Spleen (tissue), 11 donors: ENCODE measurements around the gene GAS7. TPM values are rescaled to one million over a fixed set of nuclear protein-coding genes. Genes with fewer than 3 reads are reported as not detected.
"Not testable (repeated sequence)": the region's sequence is repeated elsewhere in the genome, so short reads cannot be mapped to it uniquely, and the experiment has no call there.

Experiments used
- DNase-seq: peaks from one replicate; pipeline ENCODE4 v3.0.0-alpha.2; 2020
- H3K27ac ChIP-seq, 8 donors: fragments of 200-600 bp; sonication (generic) in 7 of 8; 1 replicate in 4 of 8; 2 replicates in 4 of 8; pipeline versions ENCODE4 v1.5.0 to v1.8.0; 2016 to 2021; ENCODE audit warnings: inconsistent platforms in 4 of 8, mild to moderate bottlenecking in 4 of 8, moderate library complexity in 1 of 8
- H3K27me3 ChIP-seq, 7 donors: fragments of 200-600 bp; sonication (generic) in 6 of 7; replicated peaks in 1 of 7; 1 replicate in 4 of 7; 2 replicates in 3 of 7; pipeline versions ENCODE4 v1.5.0 to v1.8.0; 2016 to 2021; ENCODE audit warnings: inconsistent platforms in 3 of 7, mild to moderate bottlenecking in 1 of 7
- H3K36me3 ChIP-seq, 6 donors: fragments of 200-600 bp; sonication (generic) in 5 of 6; 1 replicate in 4 of 6; 2 replicates in 2 of 6; pipeline versions ENCODE4 v1.5.0 to v1.8.0; 2016 to 2021; ENCODE audit warnings: inconsistent platforms in 2 of 6
- H3K4me1 ChIP-seq, 6 donors: fragments of 200-600 bp; sonication (generic) in 5 of 6; 1 replicate in 3 of 6; 2 replicates in 3 of 6; pipeline versions ENCODE4 v1.5.0 to v1.8.0; 2016 to 2021; ENCODE audit warnings: inconsistent platforms in 3 of 6
- H3K4me3 ChIP-seq, 8 donors: fragments of 200-600 bp; sonication (generic) in 7 of 8; 1 replicate in 4 of 8; 2 replicates in 4 of 8; pipeline versions ENCODE4 v1.5.0 to v1.8.0; 2016 to 2021; ENCODE audit warnings: inconsistent platforms in 4 of 8, mild to moderate bottlenecking in 4 of 8, moderate library complexity in 2 of 8
- H3K9me3 ChIP-seq, 8 donors: fragments of 200-600 bp; sonication (generic) in 7 of 8; 1 replicate in 4 of 8; 2 replicates in 4 of 8; pipeline versions ENCODE4 v1.5.0 to v1.8.0; 2016 to 2021; ENCODE audit warnings: inconsistent platforms in 4 of 8
- POLR2A ChIP-seq, 3 donors: fragments of 450-650 bp; IDR thresholded peaks; one replicate each; pipeline ENCODE4 v1.5.1; 2017; ENCODE audit warnings: antibody characterized with exemption in 3 of 3, mild to moderate bottlenecking in 1 of 3
- POLR2AphosphoS5 ChIP-seq, 3 donors: sonication (generic); formaldehyde crosslinking; IDR thresholded peaks; one replicate each; pipeline ENCODE4 v1.5.1; 2017; ENCODE audit warnings: antibody characterized with exemption in 3 of 3
- WGBS, 5 donors: extraction: QIAGEN DNeasy Blood & Tissue Kit in 3 of 5; methylation state at CpG; one replicate each; pipeline versions ENCODE4 v1.1.5 to v1.1.7; 2013 to 2018; 5-methylcytosine and 5-hydroxymethylcytosine counted together
- intact Hi-C: fragments of 100-400 bp; cut with DNase I; formaldehyde crosslinking; loops from one replicate; pipeline ENCODE4 v1.15.0; 2023; ENCODE audit warnings: low total_unique reads
- polyA plus RNA-seq, 3 donors: library from polyadenylated mRNA; stranded (reverse); fragments of 200-250 nt; gene quantifications; one replicate each; pipeline ENCODE4 v1.2.1, GENCODE V29; 2013
- total RNA-seq, 7 donors: library from RNA; depleted of rRNA in 3 of 7; stranded (reverse); fragments of >200 nt in 3 of 7; fragmentation: NEBNext Ultra II Directional in 4 of 7; extraction: Animal tissue kit (Norgen Biotek cat#: 25700) in 4 of 7; gene quantifications; one replicate each; pipeline versions ENCODE4 v1.1.0 to v1.2.1, GENCODE V29; 2016 to 2021
- TF ChIP-seq, protein P1 (sequence below), 11 experiments: fragments of 200-600 bp in 7 of 11; fragments of 450-650 bp in 4 of 11; sonication (generic) in 4 of 11; IDR thresholded peaks in 8 of 11; conservative IDR thresholded peaks in 3 of 11; 1 replicate in 7 of 11; 2 replicates in 4 of 11; pipeline versions ENCODE4 v1.4.0 to v1.8.0; 2016 to 2021; ENCODE audit warnings: antibody characterized with exemption in 11 of 11, inconsistent platforms in 4 of 11, mild to moderate bottlenecking in 1 of 11
- donor health status: healthy with polysubstance abuse.
- donor health status: DM: no; HTN: no; CAD: no; lungs with moderate emphysema.
- donor health status: DM: no; HTN: no; CAD: no.
- donor health status: Bipolar disorder and iron deficiency.
- donor health status: healthy.
- donor health status: DM: no; HTN: no; CAD: no.
- donor health status: DM: yes; HTN: yes; CAD: no.

GAS7 gene
- total and polyA plus RNA-seq, 10 donors, result 4.1 to 127 (median 60.9) TPM

DNA sequence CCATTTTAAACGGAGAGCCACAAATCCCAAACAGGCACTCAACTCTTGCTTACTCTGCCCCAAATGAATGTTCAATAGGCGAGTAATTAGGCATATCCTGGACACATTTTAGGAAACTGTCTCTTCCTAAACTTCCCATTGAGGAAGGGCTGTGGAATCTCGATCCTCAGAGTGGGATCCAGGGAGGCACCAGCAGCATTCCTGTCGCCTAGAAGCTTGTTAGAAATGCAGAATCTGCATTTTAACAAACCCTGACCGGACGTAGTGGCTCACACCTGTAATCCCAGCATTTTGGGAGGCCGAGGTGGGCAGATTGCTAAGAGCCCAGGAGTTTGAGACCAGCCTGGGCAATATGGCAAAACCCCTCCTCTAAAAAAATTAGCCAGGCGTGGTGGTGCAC is 95.6 kb downstream of the GAS7 start:
- Histone ChIP-seq H3K27me3 (no peaks in the 10 kb centered on the region), H3K4me3 (no peak overlapping the region), H3K9me3 (no peaks in the 10 kb centered on the region), H3K36me3 (no peaks in the 10 kb centered on the region), H3K27ac (no peak overlapping the region), H3K4me1 (peaks cover 0 to 61% (median 13%) of the 10 kb centered on the region in 6 donors)
- no peak for DNase-seq
- intact Hi-C loops, result no loop called here
- WGBS, 5 donors, result 75 to 83% (median 80%) methylated on average over 8 of the region's 8 CpGs
- no peak for TF ChIP-seq POLR2AphosphoS5 (IDR thresholded peaks at IDR 0.05)
- no peak for TF ChIP-seq POLR2A (IDR thresholded peaks at IDR 0.05)
- TF ChIP-seq, protein P1, sequence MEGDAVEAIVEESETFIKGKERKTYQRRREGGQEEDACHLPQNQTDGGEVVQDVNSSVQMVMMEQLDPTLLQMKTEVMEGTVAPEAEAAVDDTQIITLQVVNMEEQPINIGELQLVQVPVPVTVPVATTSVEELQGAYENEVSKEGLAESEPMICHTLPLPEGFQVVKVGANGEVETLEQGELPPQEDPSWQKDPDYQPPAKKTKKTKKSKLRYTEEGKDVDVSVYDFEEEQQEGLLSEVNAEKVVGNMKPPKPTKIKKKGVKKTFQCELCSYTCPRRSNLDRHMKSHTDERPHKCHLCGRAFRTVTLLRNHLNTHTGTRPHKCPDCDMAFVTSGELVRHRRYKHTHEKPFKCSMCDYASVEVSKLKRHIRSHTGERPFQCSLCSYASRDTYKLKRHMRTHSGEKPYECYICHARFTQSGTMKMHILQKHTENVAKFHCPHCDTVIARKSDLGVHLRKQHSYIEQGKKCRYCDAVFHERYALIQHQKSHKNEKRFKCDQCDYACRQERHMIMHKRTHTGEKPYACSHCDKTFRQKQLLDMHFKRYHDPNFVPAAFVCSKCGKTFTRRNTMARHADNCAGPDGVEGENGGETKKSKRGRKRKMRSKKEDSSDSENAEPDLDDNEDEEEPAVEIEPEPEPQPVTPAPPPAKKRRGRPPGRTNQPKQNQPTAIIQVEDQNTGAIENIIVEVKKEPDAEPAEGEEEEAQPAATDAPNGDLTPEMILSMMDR (IDR thresholded peaks at IDR 0.05 in 8 of 11, conservative IDR thresholded peaks at IDR 0.05 in 3 of 11), result no peak

DNA sequence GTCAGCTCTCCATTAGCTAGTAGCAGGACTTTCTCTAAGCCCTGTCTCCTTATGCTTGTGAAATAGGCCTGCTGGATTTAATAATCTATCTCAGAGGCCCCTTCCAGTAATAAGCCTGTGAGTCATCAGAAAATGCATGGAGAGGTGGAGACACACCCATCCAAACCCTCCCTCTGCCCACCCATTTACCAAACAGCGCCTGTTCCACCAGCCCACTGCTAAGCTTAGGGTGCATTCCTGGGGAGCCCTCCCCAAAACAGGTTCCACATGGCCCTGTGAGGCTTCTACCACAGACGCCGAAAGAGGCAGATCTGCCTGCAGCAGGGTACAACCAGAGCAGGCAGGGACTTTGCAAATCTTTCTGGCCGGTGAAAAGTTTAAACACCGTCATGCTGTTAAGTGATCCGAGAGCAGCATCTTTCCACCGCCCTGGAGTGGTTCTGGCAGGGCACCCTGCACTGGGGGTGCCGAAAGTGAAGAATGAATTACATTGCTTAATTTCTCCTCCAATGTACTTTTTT is 99.3 kb downstream of the GAS7 start:
- H3K27me3 ChIP-seq, result no peaks in the 10 kb centered on the region
- no peaks in the 10 kb centered on the region for H3K9me3 ChIP-seq
- H3K4me1 ChIP-seq, result peaks cover 0 to 35% (median 6%) of the 10 kb centered on the region in 6 donors
- H3K36me3 ChIP-seq, result no peaks in the 10 kb centered on the region
- DNase-seq, result no peak
- intact Hi-C loops, result no loop called here
- WGBS, 5 donors, result 78 to 83% (median 82%) methylated on average over 8 of the region's 8 CpGs
- H3K4me3 ChIP-seq, result no peak overlapping the region
- TF ChIP-seq POLR2A (IDR thresholded peaks at IDR 0.05), result no peak
- TF ChIP-seq, protein P1 (IDR thresholded peaks at IDR 0.05 in 8 of 11, conservative IDR thresholded peaks at IDR 0.05 in 3 of 11), result no peak
- TF ChIP-seq POLR2AphosphoS5 (IDR thresholded peaks at IDR 0.05), result no peak
- no peak overlapping the region for H3K27ac ChIP-seq

DNA sequence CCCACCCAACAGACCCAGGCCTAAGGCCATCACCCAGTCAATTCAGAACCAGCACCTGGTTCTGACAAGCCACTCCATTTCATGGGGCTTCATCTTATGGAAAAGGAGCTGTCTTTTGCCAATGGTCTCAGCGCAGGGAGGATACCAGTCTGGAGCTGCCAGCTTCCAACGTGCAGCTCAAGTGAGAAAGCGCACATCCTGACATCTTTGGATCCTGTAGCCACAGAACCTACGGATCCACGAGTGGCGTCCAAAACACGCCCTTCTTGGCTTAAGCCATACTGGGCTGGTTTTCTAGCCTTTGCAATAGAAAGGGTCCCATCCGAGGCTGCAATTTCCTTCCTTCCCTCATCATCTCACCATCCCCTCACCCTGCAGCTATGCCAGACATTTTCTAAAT is 101.8 kb downstream of the GAS7 start:
- Histone ChIP-seq H3K4me1 (peaks cover 0 to 34% (median 6%) of the 10 kb centered on the region in 6 donors), H3K27me3 (no peaks in the 10 kb centered on the region), H3K9me3 (peaks cover 0 to 10% (median 5%) of the 10 kb centered on the region in 8 donors), H3K36me3 (no peaks in the 10 kb centered on the region), H3K4me3 (no peak overlapping the region), H3K27ac (no peak overlapping the region)
- no peak for DNase-seq
- intact Hi-C loops, result no loop called here
- WGBS, 5 donors, result 67 to 90% (median 79%) methylated on average over 8 of the region's 8 CpGs
- TF ChIP-seq, protein P1 (IDR thresholded peaks at IDR 0.05 in 8 of 11, conservative IDR thresholded peaks at IDR 0.05 in 3 of 11), result no peak
- TF ChIP-seq POLR2AphosphoS5 (IDR thresholded peaks at IDR 0.05) (no peak), POLR2A (IDR thresholded peaks at IDR 0.05) (no peak)

DNA sequence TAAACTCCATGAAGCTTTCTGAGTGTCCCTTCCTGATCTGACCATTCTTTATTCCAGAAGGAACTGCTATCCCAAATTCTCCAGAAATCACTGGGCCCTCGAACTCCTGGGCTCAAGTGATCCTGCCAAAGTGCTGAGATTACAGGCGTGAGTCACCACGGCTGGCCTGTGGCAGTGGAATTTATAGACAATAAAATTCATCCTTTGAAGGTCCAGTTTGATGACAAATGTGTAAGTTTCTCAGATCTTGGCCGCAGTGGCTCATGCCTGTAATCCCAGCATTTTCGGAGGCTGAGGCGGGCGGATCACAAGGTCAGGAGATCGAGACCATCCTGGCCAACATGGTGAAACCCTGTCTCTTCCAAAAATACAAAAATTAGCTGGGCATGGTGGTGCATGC is 103.1 kb downstream of the GAS7 start:
- WGBS, 5 donors, result 71 to 94% (median 90%) methylated on average over 8 of the region's 8 CpGs
- H3K9me3 ChIP-seq, H3K4me3 ChIP-seq, H3K27ac ChIP-seq, intact Hi-C loops, H3K36me3 ChIP-seq, DNase-seq, H3K27me3 ChIP-seq: not testable (repeated sequence)
- peaks cover 0 to 46% (median 11%) of the 10 kb centered on the region in 6 donors for H3K4me1 ChIP-seq

DNA sequence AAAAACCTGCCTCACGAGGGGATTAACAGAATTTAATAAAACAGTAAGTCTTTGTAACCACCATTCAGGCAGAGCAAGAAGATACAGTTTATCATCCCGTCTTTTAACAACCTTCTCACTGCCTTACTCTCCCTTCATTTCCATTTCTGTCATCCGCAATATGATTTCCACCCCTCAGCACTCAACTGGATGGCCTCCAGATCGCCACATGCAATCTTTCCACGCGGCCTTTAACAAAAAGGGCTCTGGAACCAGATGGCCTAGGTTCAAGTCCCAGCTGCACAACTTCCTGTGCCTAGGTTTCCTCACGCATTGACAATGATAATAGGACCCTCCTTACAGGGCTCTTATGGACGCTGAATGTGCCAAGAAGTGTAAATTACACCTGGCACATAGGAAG is 103.6 kb downstream of the GAS7 start:
- H3K27me3 ChIP-seq, result no peaks in the 10 kb centered on the region
- WGBS, 5 donors, result 64 to 83% (median 73%) methylated on average over 8 of the region's 8 CpGs
- no peaks in the 10 kb centered on the region for H3K36me3 ChIP-seq
- H3K4me1 ChIP-seq, result peaks cover 0 to 46% (median 11%) of the 10 kb centered on the region in 6 donors
- no peak overlapping the region for H3K27ac ChIP-seq
- intact Hi-C loops, result no loop called here
- peaks cover 0 to 10% (median 5%) of the 10 kb centered on the region in 8 donors for H3K9me3 ChIP-seq
- no peak overlapping the region for H3K4me3 ChIP-seq
- DNase-seq, result no peak
- TF ChIP-seq POLR2AphosphoS5 (IDR thresholded peaks at IDR 0.05) (no peak), POLR2A (IDR thresholded peaks at IDR 0.05) (no peak)
- TF ChIP-seq, protein P1 (IDR thresholded peaks at IDR 0.05 in 8 of 11, conservative IDR thresholded peaks at IDR 0.05 in 3 of 11), result no peak
